H1 (cell line): ENCODE results near the gene NOL3. TPM values are rescaled to one million over a fixed set of nuclear protein-coding genes. Genes with fewer than 3 reads are reported as not detected.

Source experiments
- CTCF ChIA-PET: fragments of 300-600 bp; sonication (Branson Sonifier 250); formaldehyde crosslinking; loops from one replicate; lab custom pipeline; 2021; ENCODE audit not compliant: partially characterized antibody; lab: Charles Lee
- POLR2A ChIA-PET: fragments of 300-600 bp; sonication (Branson Sonifier 250); formaldehyde crosslinking; loops from one replicate; lab custom pipeline; 2021; ENCODE audit warnings: inconsistent platforms; ENCODE audit not compliant: partially characterized antibody; lab: Charles Lee
- DNase-seq, 2 experiments: peaks; one replicate each; pipeline versions ENCODE4 v3.0.0 to v3.0.0-alpha.2; 2010 to 2022; ENCODE audit warnings: low spot score in 2 of 2, low read depth in 1 of 2, mixed read lengths in 1 of 2
- FAIRE-seq: peaks from 2 replicates; lab custom pipeline; 2011; peaks lifted over from hg19 to GRCh38; lab: Jason Lieb, UNC
- H2AFZ ChIP-seq: 2 replicates; pipeline ENCODE4 v1.8.1; 2012; ENCODE audit warnings: low read length, inconsistent platforms
- H2AK5ac ChIP-seq: 2 replicates; pipeline ENCODE4 v1.6.1; 2013; ENCODE audit warnings: low read depth, low read length
- H2BK120ac ChIP-seq: replicated peaks from 2 replicates; pipeline ENCODE3; 2013; ENCODE audit warnings: low read depth, low read length, inconsistent platforms
- H2BK12ac ChIP-seq: 2 replicates; pipeline ENCODE4 v1.6.1; 2013; ENCODE audit warnings: low read depth, low read length
- H2BK15ac ChIP-seq: 2 replicates; pipeline ENCODE4 v1.6.1; 2013; ENCODE audit warnings: low read length
- H2BK20ac ChIP-seq: 2 replicates; pipeline ENCODE4 v1.6.1; 2013; ENCODE audit warnings: low read length
- H2BK5ac ChIP-seq: 2 replicates; pipeline ENCODE4 v1.6.1; 2013; ENCODE audit warnings: low read depth, low read length
- H3K14ac ChIP-seq: 2 replicates; pipeline ENCODE4 v1.6.1; 2013; ENCODE audit warnings: inconsistent platforms; ENCODE audit not compliant: insufficient read length
- H3K18ac ChIP-seq: 2 replicates; pipeline ENCODE4 v1.6.1; 2013; ENCODE audit warnings: low read length; ENCODE audit errors: extremely low read depth
- H3K23ac ChIP-seq: 2 replicates; pipeline ENCODE4 v1.6.1; 2013; ENCODE audit warnings: inconsistent platforms; ENCODE audit not compliant: insufficient read length
- H3K23me2 ChIP-seq: 2 replicates; pipeline ENCODE4 v1.6.1; 2013; ENCODE audit warnings: low read depth, low read length
- H3K27ac ChIP-seq: 2 replicates; pipeline ENCODE4 v1.6.1; 2011; ENCODE audit warnings: low read depth, low read length, inconsistent platforms
- H3K27me3 ChIP-seq, 4 experiments: replicated peaks in 1 of 4; 1 replicate in 1 of 4; 2 replicates in 3 of 4; pipeline versions ENCODE4 v1.6.1 to v1.8.1; 2011 to 2013; ENCODE audit warnings: low read length in 3 of 4, mild to moderate bottlenecking in 3 of 4, inconsistent platforms in 2 of 4, mixed read lengths in 2 of 4, moderate library complexity in 1 of 4; ENCODE audit not compliant: control insufficient read depth in 3 of 4, insufficient read depth in 3 of 4; ENCODE audit errors: extremely low read depth in 1 of 4
- H3K36me3 ChIP-seq, 4 experiments: 2 replicates each; pipeline versions ENCODE4 v1.6.1 to v1.8.1; 2011 to 2013; ENCODE audit warnings: mild to moderate bottlenecking in 4 of 4, low read length in 3 of 4, moderate library complexity in 2 of 4, control low read depth in 1 of 4, inconsistent platforms in 1 of 4; ENCODE audit not compliant: insufficient read depth in 4 of 4, control insufficient read depth in 2 of 4
- H3K4ac ChIP-seq: replicated peaks from 2 replicates; pipeline ENCODE3; 2013; ENCODE audit warnings: low read length, low read depth, mixed read lengths, inconsistent platforms; ENCODE audit not compliant: insufficient read length
- H3K4me1 ChIP-seq, 4 experiments: replicated peaks in 1 of 4; 1 replicate in 1 of 4; 2 replicates in 3 of 4; pipeline versions ENCODE4 v1.6.1 to v1.8.1; 2011 to 2013; ENCODE audit warnings: low read length in 3 of 4, inconsistent platforms in 2 of 4, mixed read lengths in 1 of 4; ENCODE audit not compliant: insufficient read depth in 4 of 4, control insufficient read depth in 3 of 4
- H3K4me2 ChIP-seq, 2 experiments: 2 replicates each; pipeline versions ENCODE4 v1.6.1 to v1.8.1; 2011 to 2013; ENCODE audit warnings: low read depth in 2 of 2, low read length in 2 of 2, control low read depth in 1 of 2, inconsistent platforms in 1 of 2, mild to moderate bottlenecking in 1 of 2; ENCODE audit not compliant: insufficient read depth in 1 of 2
- H3K4me3 ChIP-seq, 4 experiments: fragments of 200-600, 300-600 bp in 1 of 4; sonication (generic), shearing (Covaris generic), sonication (Bioruptor Twin) in 1 of 4; 2 replicates each; pipeline versions ENCODE4 v1.5.1 to v1.8.1; 2011 to 2016; ENCODE audit warnings: low read length in 4 of 4, low read depth in 3 of 4, control low read depth in 2 of 4, inconsistent platforms in 2 of 4, mild to moderate bottlenecking in 2 of 4, mixed read lengths in 1 of 4, moderate library complexity in 1 of 4; ENCODE audit not compliant: insufficient read depth in 2 of 4; ENCODE audit errors: extremely low read depth in 1 of 4
- H3K56ac ChIP-seq: replicated peaks from 2 replicates; pipeline ENCODE3; 2013; ENCODE audit warnings: low read depth, mild to moderate bottlenecking, mixed read lengths, low read length, inconsistent platforms; ENCODE audit not compliant: insufficient read length
- H3K79me1 ChIP-seq: 2 replicates; pipeline ENCODE4 v1.6.1; 2013; ENCODE audit warnings: low read depth, low read length, control low read depth
- H3K79me2 ChIP-seq, 2 experiments: 2 replicates each; pipeline versions ENCODE4 v1.6.1 to v1.8.1; 2012 to 2013; ENCODE audit warnings: low read length in 2 of 2, mild to moderate bottlenecking in 2 of 2, inconsistent platforms in 1 of 2; ENCODE audit not compliant: insufficient read depth in 2 of 2, control insufficient read depth in 1 of 2
- H3K9ac ChIP-seq, 4 experiments: replicated peaks in 1 of 4; 1 replicate in 1 of 4; 2 replicates in 3 of 4; pipeline versions ENCODE4 v1.6.1 to v1.8.1; 2011 to 2013; ENCODE audit warnings: low read depth in 3 of 4, low read length in 3 of 4, control low read depth in 2 of 4, mild to moderate bottlenecking in 2 of 4, moderate library complexity in 2 of 4, inconsistent platforms in 1 of 4; ENCODE audit errors: extremely low read depth in 1 of 4
- H3K9me3 ChIP-seq, 2 experiments: 2 replicates each; pipeline versions ENCODE4 v1.6.1 to v1.8.1; 2012 to 2013; ENCODE audit warnings: mild to moderate bottlenecking in 2 of 2, moderate library complexity in 2 of 2, control low read depth in 1 of 2, inconsistent platforms in 1 of 2, low read depth in 1 of 2, low read length in 1 of 2, mixed read lengths in 1 of 2; ENCODE audit not compliant: insufficient read depth in 2 of 2
- H4K20me1 ChIP-seq, 2 experiments: replicated peaks in 1 of 2; 2 replicates each; pipeline versions ENCODE3 to v1.8.1; 2011 to 2013; ENCODE audit warnings: inconsistent platforms in 2 of 2, low read length in 2 of 2, mild to moderate bottlenecking in 1 of 2; ENCODE audit not compliant: insufficient read depth in 2 of 2, control insufficient read depth in 1 of 2
- H4K5ac ChIP-seq: 2 replicates; pipeline ENCODE4 v1.6.1; 2013; ENCODE audit warnings: low read length, low read depth, mixed read lengths, inconsistent platforms; ENCODE audit not compliant: insufficient read length
- H4K8ac ChIP-seq: 2 replicates; pipeline ENCODE4 v1.8.0; 2013; ENCODE audit warnings: mild to moderate bottlenecking, moderate library complexity, low read length, inconsistent platforms; ENCODE audit not compliant: insufficient read depth; ENCODE audit errors: extremely low read depth
- H4K91ac ChIP-seq: replicated peaks from 2 replicates; pipeline ENCODE3; 2013; ENCODE audit warnings: low read length, mixed read lengths, inconsistent platforms; ENCODE audit not compliant: insufficient read length
- ASH2L ChIP-seq: fragments of 200-600, 300-600 bp; sonication (generic); IDR thresholded peaks from one replicate; pipeline ENCODE4 v1.7.1; 2017; ENCODE audit warnings: low read length
- BCL11A ChIP-seq, 2 experiments: IDR thresholded peaks; one replicate each; pipeline ENCODE4 v1.6.1; 2011; ENCODE audit warnings: low read depth in 2 of 2, low read length in 2 of 2, mild to moderate bottlenecking in 2 of 2
- EZH2 ChIP-seq: fragments of 200-600 bp; sonication (generic); IDR thresholded peaks from 2 replicates; pipeline ENCODE4 v1.7.1; 2012; ENCODE audit warnings: low read depth, mild to moderate bottlenecking, moderate library complexity, low read length, inconsistent platforms; ENCODE audit not compliant: severe bottlenecking
- KDM1A ChIP-seq: fragments of 200-600, 300-600 bp; sonication (generic); IDR thresholded peaks from 2 replicates; pipeline ENCODE4 v1.7.1; 2016; ENCODE audit warnings: mild to moderate bottlenecking, low read length, borderline replicate concordance
- NANOG ChIP-seq: IDR thresholded peaks from 2 replicates; pipeline ENCODE4 v1.6.1; 2011; ENCODE audit warnings: low read length, low read depth, mild to moderate bottlenecking, inconsistent platforms; ENCODE audit not compliant: insufficient read depth, poor library complexity, severe bottlenecking
- PHF8 ChIP-seq: fragments of 200-600 bp; sonication (generic); conservative IDR thresholded peaks from 2 replicates; pipeline ENCODE4 v1.7.1; 2012; ENCODE audit warnings: low read depth, mild to moderate bottlenecking, inconsistent platforms, low read length, moderate library complexity
- SAP30 ChIP-seq: fragments of 300-600 bp; sonication (generic); IDR thresholded peaks from 2 replicates; pipeline ENCODE4 v1.7.1; 2012; ENCODE audit warnings: low read length, moderate library complexity, mild to moderate bottlenecking, inconsistent platforms; ENCODE audit not compliant: insufficient read depth, insufficient replicate concordance
- SIN3A ChIP-seq, 2 experiments: IDR thresholded peaks in 1 of 2; conservative IDR thresholded peaks in 1 of 2; 2 replicates each; pipeline ENCODE4 v1.6.1; 2011 to 2012; ENCODE audit warnings: low read length in 2 of 2, improper control_type of control experiment in 1 of 2, low read depth in 1 of 2, mild to moderate bottlenecking in 1 of 2
- SP2 ChIP-seq: IDR thresholded peaks from 2 replicates; pipeline ENCODE4 v1.6.1; 2012; ENCODE audit warnings: mild to moderate bottlenecking, low read length, inconsistent platforms
- TBP ChIP-seq: IDR thresholded peaks from 2 replicates; pipeline ENCODE4 v1.6.1; 2011; ENCODE audit warnings: low read depth, low read length, improper control_type of control experiment
- YY1 ChIP-seq: IDR thresholded peaks from 2 replicates; pipeline ENCODE4 v1.6.1; 2011; ENCODE audit warnings: low read depth, mild to moderate bottlenecking, low read length
- WGBS, 2 experiments: shearing (Covaris generic) in 1 of 2; methylation state at CpG; one replicate each; pipeline versions ENCODE4 v1.1.6 to v1.1.7; 2013 to 2015; ENCODE audit warnings: low lambda C conversion rate in 2 of 2, mixed read lengths in 2 of 2, inconsistent platforms in 1 of 2, low coverage in 1 of 2, missing lambda C conversion rate in 1 of 2; ENCODE audit not compliant: insufficient replicate concordance in 2 of 2, insufficient coverage in 1 of 2, insufficient read length in 1 of 2; ENCODE audit errors: extremely low coverage in 1 of 2, missing lambda C conversion rate in 1 of 2; 5-methylcytosine and 5-hydroxymethylcytosine counted together
- polyA plus RNA-seq, 7 experiments: library from polyadenylated mRNA; depleted of rRNA in 3 of 7; stranded (reverse) in 5 of 7; unstranded in 2 of 7; fragments of >200 nt in 5 of 7; fragments of 200-250 nt in 2 of 7; gene quantifications; 1 replicate in 5 of 7; 2 replicates in 1 of 7; 4 replicates in 1 of 7; pipeline versions ENCODE4 v1.2.1 to v1.2.3, GENCODE V29; 2011 to 2013; ENCODE audit warnings: missing spikeins in 2 of 7, mixed read lengths in 2 of 7
- total RNA-seq: library from RNA; stranded (reverse); fragmentation: NEBNext Ultra II Directional; extraction: Animal tissue kit (Norgen Biotek cat#: 25700); gene quantifications from 2 replicates; pipeline ENCODE4 v1.2.1, GENCODE V29; 2021

NOL3 gene
- total and polyA plus RNA-seq, 2 of the 8 experiments (the other 6 are each of a cell fraction or from before 2014, with no cell fraction given): 2.2 to 4.6 TPM

DNA sequence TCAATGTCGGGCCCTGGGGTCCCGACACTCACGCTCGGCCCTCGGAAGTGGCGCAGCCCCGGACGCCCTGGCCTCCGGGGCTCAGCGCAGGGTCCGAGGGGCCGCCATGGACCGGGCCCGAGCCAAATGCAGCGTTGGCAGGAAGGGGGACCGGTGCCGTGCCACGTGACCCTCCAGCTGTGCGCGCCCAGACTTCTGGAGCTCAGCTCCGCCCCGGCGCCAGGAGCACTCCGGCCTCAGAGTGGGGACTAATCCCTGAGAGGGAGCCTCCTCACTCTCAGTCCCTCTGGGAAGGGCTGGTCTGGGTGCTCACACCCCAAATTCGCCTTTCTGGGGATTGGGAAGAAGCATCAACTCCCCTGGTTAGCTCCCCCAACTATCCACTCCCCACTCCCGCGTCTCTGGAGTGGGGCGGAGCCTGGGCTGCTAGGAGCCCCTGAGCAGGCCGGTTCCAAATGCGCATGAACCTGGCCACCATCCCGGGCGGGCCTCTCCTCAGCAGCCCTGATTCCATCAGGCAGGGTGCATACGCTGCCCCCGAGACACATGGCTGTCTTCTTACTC lies 19.4 kb upstream of the NOL3 start, which contains the start of gene B3GNT9:
Gene B3GNT9, minus strand, starts transcription at position 166 of the 564 bp plus-strand sequence. CDS start 513 bp downstream, outside the sequence.
- ChIA-PET CTCF (interaction anchor here (0.6 to 14.1 kb wide), 25 partner anchors 10 to 363 kb away, joined by 3 to 291 read pairs (median 4); partner anchors contain the start of genes CES3, FBXL8, HSF4 and NOL3), POLR2A (interaction anchor here (0.8 to 2.5 kb wide), 11 partner anchors 10 to 175 kb away, joined by 3 to 12 read pairs (median 4); partner anchors contain the start of gene HSF4)
- peak within 1 kb of the TSS; percentile 96 for H4K8ac ChIP-seq
- no peaks in the 10 kb centered on the region for H3K79me2 ChIP-seq
- peak within 1 kb of the TSS; percentile 97; the same call in 1 of the 2 replicates for H2BK15ac ChIP-seq
- H3K27me3 ChIP-seq: peaks cover 34 to 56% (median 47%) of the 10 kb centered on the region in 4 experiments
- H3K4me2 ChIP-seq: peak within 1 kb of the TSS; percentile 80 to 92
- peak within 1 kb of the TSS; percentile 47 for H3K4ac ChIP-seq
- H2BK5ac ChIP-seq: no peak within 1 kb of the TSS; the same call in 1 of the 2 replicates
- H4K20me1 ChIP-seq: peaks cover 6 to 30% of the 10 kb centered on the region in 2 experiments
- no peak within 1 kb of the TSS for H3K27ac ChIP-seq
- H3K18ac ChIP-seq: peak within 1 kb of the TSS; percentile 97
- H3K23me2 ChIP-seq: peaks cover 17% of the 10 kb centered on the region; the same call in 1 of the 2 replicates
- H3K23ac ChIP-seq: no peak within 1 kb of the TSS
- peak within 1 kb of the TSS; percentile 39; the same call in 1 of the 2 replicates for H2BK12ac ChIP-seq
- peak within 1 kb of the TSS; percentile 39 for H3K56ac ChIP-seq
- H3K36me3 ChIP-seq: peaks cover 8 to 15% (median 12%) of the 10 kb centered on the region in 4 experiments; a peak in 5 of 8 replicates
- peak within 1 kb of the TSS in 3 of 4 experiments; percentile 15 to 45 (median 42); a peak in 5 of 7 replicates for H3K9ac ChIP-seq
- H2AFZ ChIP-seq: peak within 1 kb of the TSS; percentile 95; the same call in 1 of the 2 replicates
- no peaks in the 10 kb centered on the region for H3K79me1 ChIP-seq
- H2BK20ac ChIP-seq: no peak within 1 kb of the TSS
- H4K5ac ChIP-seq: peak within 1 kb of the TSS; percentile 83
- DNase-seq (peak in 1 of 2 experiments; percentile 88), FAIRE-seq (no peak)
- H3K4me3 ChIP-seq: peak within 1 kb of the TSS; percentile 62 to 75 (median 72)
- H3K4me1 ChIP-seq: peaks cover 0 to 13% (median 9%) of the 10 kb centered on the region in 4 experiments; a peak in 5 of 7 replicates
- no peak within 1 kb of the TSS for H3K14ac ChIP-seq
- H2BK120ac ChIP-seq: peak within 1 kb of the TSS; percentile 75
- no peaks in the 10 kb centered on the region; a peak in 1 of 4 replicates for H3K9me3 ChIP-seq
- no peak within 1 kb of the TSS for H2AK5ac ChIP-seq
- 2% methylated on average over 33 of the region's 34 CpGs; no CpG with 5 or more reads in 1 of the 2 experiments for WGBS, 2 experiments
- no peak within 1 kb of the TSS for H4K91ac ChIP-seq
- no peak for TF ChIP-seq NANOG
- TF ChIP-seq PHF8: peak; percentile 55
- TF ChIP-seq BCL11A (IDR thresholded peaks at IDR 0.05; ENCODE audit: low read depth in 2 of 2, low read length in 2 of 2): no peak
- 0 out of 2 replicates have a peak, but pooled peaks have one; percentile 36 for TF ChIP-seq YY1
- peak; percentile 40 for TF ChIP-seq EZH2
- TF ChIP-seq SAP30: no peak
- TF ChIP-seq TBP: no peak
- no peak for TF ChIP-seq SP2
- TF ChIP-seq KDM1A: no peak
- peak in 1 of 2 experiments; percentile 22; a peak in 1 of 4 replicates for TF ChIP-seq SIN3A (conservative IDR thresholded peaks at IDR 0.05 in 1 of 2, IDR thresholded peaks at IDR 0.05 in 1 of 2; ENCODE audit: low read depth in 1 of 2, low read length in 2 of 2)
- TF ChIP-seq ASH2L: peak; percentile 73
